Measurements from ENCODE around the gene PPP2R5B. TPM values are rescaled to one million over a fixed set of nuclear protein-coding genes. Genes with fewer than 3 reads are reported as not detected.
A peak's percentile ranks its signal among the peaks of the same experiment; 100 is the strongest.

The PPP2R5B gene
- total and polyA plus RNA-seq, 9 of the 15 experiments (the other 6 are each of a cell fraction or from before 2014, with no cell fraction given), result 0.10 to 7.8 (median 3.3) TPM

DNA sequence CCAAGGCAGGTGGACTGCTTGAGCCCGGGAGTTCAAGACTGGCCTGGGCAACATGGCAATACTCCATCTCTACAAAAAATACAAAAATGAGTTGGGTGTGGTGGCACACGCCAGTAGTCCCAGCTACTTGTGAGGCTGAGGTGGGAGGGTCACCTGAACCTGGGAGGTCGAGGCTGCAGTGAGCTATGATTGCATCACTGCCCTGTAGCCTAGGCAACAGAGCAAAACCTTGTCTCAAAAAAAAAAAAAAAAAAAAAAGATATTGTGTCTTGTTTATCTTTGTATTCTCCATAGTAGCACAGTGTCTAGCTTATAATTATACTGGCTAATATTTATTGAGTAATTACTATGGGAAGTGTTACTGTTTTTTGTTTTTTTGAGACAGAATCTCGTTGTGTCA lies 27.0 kb downstream of the PPP2R5B start (continued):
- TF ChIP-seq ATF3 (IDR thresholded peaks at IDR 0.05), result peak; percentile 70
- TF ChIP-seq ATF3 (CRISPR knock-in tag; conservative IDR thresholded peaks at IDR 0.05), result no peak
- TF ChIP-seq CEBPB (tag; IDR thresholded peaks at IDR 0.05), result peak; percentile 68
- no peak for TF ChIP-seq SOX6 (IDR thresholded peaks at IDR 0.05)
- TF ChIP-seq TAL1 (IDR thresholded peaks at IDR 0.05), result no peak
- TF ChIP-seq FOXJ2 (tag; IDR thresholded peaks at IDR 0.05), result 0 out of 2 replicates have a peak, but pooled peaks have one; percentile 53
- no peak for TF ChIP-seq CBX1 (IDR thresholded peaks at IDR 0.05; ENCODE audit: low read depth)
- TF ChIP-seq ESRRB (CRISPR knock-in tag; IDR thresholded peaks at IDR 0.05; ENCODE audit: borderline replicate concordance), result no peak
- TF ChIP-seq, protein P1, sequence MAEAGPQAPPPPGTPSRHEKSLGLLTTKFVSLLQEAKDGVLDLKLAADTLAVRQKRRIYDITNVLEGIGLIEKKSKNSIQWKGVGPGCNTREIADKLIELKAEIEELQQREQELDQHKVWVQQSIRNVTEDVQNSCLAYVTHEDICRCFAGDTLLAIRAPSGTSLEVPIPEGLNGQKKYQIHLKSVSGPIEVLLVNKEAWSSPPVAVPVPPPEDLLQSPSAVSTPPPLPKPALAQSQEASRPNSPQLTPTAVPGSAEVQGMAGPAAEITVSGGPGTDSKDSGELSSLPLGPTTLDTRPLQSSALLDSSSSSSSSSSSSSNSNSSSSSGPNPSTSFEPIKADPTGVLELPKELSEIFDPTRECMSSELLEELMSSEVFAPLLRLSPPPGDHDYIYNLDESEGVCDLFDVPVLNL (CRISPR knock-in tag; IDR thresholded peaks at IDR 0.05; ENCODE audit: low read depth), result no peak
- TF ChIP-seq NR1H2 (CRISPR knock-in tag; IDR thresholded peaks at IDR 0.05), result no peak
- TF ChIP-seq RFX1 (IDR thresholded peaks at IDR 0.05), result peak; percentile 66
- TF ChIP-seq XRCC5 (IDR thresholded peaks at IDR 0.05; ENCODE audit: low read depth, low read length), result no peak
- TF ChIP-seq ZNF354B (CRISPR knock-in tag; IDR thresholded peaks at IDR 0.05), result no peak
- TF ChIP-seq ZFP30 (CRISPR knock-in tag; IDR thresholded peaks at IDR 0.05; ENCODE audit: borderline replicate concordance), result no peak
- TF ChIP-seq SMARCC2 (IDR thresholded peaks at IDR 0.05; ENCODE audit: low read depth), result no peak
- TF ChIP-seq ZNF24 (IDR thresholded peaks at IDR 0.05), result no peak
- TF ChIP-seq SMAD3 (CRISPR knock-in tag; conservative IDR thresholded peaks at IDR 0.05), result no peak
- no peak for TF ChIP-seq STAG1 (CRISPR knock-in tag; IDR thresholded peaks at IDR 0.05; ENCODE audit: borderline replicate concordance)
- TF ChIP-seq ZNF766 (CRISPR knock-in tag; conservative IDR thresholded peaks at IDR 0.05), result no peak
- TF ChIP-seq, protein P2, sequence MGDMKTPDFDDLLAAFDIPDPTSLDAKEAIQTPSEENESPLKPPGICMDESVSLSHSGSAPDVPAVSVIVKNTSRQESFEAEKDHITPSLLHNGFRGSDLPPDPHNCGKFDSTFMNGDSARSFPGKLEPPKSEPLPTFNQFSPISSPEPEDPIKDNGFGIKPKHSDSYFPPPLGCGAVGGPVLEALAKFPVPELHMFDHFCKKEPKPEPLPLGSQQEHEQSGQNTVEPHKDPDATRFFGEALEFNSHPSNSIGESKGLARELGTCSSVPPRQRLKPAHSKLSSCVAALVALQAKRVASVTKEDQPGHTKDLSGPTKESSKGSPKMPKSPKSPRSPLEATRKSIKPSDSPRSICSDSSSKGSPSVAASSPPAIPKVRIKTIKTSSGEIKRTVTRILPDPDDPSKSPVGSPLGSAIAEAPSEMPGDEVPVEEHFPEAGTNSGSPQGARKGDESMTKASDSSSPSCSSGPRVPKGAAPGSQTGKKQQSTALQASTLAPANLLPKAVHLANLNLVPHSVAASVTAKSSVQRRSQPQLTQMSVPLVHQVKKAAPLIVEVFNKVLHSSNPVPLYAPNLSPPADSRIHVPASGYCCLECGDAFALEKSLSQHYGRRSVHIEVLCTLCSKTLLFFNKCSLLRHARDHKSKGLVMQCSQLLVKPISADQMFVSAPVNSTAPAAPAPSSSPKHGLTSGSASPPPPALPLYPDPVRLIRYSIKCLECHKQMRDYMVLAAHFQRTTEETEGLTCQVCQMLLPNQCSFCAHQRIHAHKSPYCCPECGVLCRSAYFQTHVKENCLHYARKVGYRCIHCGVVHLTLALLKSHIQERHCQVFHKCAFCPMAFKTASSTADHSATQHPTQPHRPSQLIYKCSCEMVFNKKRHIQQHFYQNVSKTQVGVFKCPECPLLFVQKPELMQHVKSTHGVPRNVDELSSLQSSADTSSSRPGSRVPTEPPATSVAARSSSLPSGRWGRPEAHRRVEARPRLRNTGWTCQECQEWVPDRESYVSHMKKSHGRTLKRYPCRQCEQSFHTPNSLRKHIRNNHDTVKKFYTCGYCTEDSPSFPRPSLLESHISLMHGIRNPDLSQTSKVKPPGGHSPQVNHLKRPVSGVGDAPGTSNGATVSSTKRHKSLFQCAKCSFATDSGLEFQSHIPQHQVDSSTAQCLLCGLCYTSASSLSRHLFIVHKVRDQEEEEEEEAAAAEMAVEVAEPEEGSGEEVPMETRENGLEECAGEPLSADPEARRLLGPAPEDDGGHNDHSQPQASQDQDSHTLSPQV (IDR thresholded peaks at IDR 0.05), result no peak
- TF ChIP-seq SNAPC5 (CRISPR knock-in tag; IDR thresholded peaks at IDR 0.05), result no peak
